Stimulated activated CD8-positive, alpha-beta memory T cell treated with anti-CD3 and anti-CD28 coated beads, Interleukin-4, amount 100 ng/mL, for 24 hours (primary cell): ENCODE results near the gene FOXF2.
A peak's percentile ranks its signal among the peaks of the same experiment; 100 is the strongest.

Experiments
- DNase-seq: peaks from one replicate; pipeline ENCODE4 v3.0.0-alpha.2; 2020; ENCODE audit warnings: low read depth

FOXF2 gene

DNA sequence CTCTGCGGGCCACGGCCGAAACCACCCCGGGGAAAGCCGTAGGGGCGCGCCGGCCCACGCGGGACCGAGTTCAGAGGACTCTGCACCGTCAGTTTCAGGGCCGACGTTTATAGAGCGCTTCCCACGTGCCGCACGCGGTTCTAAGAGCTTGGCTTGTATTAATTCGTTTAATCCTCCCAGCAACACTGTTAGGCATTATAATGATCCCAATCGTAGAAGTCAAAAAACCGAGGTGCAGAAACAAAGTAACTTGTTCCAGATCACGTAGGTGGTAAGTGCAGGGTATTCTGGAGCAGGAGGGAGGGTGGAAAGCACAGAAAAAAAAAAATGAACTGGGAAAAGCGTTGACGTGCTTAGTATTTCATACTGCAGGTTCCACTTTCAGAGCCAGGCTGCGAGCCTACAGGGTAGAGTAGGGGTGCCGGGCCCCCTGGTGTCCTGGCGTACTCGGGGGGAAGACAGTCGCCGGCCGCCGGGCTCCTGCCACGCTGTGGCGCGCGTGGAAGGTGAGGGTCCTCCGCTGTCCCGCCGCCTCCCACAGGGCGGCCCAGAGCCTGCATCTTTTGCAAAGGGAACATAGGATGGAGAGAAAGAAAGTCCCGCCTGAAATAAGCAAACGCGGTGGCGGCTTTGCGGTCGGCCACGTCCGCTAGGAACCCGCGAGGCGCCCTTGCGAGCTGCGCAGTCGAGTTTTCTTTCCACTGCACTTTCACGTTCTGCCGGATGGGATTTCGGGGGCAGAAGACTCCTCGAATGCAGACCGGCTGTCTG, 10.2 kb upstream of the FOXF2 start:
- no peak for DNase-seq

DNA sequence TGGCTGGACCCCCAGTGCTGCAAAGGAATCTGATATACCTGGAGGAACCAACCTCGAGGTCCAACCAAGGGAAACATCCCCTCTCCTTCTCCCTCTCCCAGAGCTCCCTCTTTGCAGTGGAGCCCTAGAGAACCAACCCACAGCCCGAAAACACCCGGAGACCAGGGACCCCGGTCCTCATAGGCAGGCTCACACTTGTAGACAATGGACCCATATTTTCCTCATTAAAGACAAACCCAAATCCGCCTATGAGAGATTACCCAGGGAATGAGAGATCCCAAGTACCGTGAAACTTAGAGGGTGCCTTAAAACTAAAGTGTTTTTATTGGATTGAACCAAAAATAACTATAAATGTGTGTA, 9.6 kb upstream of the FOXF2 start:
- no peak for DNase-seq

DNA sequence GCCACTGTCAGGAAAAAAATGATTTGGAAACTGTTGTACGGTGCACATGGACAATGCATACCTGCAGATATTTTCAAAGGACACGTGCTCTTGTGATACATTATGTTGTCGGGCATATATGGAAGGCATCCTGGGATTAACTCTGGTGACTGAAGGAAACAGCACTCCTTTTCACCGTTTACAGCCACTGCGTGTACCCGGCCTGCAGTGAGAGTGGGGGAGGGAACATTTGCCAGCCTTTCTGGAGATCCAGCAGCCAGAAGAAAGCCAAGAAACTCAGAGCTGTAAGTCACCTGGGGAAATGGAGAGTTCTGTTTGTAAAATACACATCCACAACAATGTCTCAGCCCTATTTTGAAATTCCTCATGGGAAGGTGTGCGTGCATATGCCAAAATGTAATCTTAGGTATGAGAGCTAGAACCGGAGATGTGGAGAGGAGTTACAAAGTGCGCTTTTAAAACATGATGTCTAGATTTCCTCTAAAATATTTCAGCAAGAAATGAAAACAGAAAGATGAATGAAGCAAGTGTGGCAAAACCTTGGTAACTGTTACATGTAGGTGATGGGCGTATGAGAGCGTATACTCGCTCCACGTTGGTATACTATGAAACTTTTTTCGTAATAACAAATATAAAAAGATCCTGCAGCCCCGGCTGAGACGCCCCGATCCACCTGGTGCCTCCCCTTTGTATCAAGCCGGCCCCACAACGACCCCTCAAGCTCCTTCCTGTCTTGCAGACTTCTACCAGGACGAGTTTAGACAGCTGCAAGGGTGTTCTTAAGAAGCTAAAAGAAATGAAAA, 8.6 kb upstream of the FOXF2 start:
- DNase-seq: no peak

DNA sequence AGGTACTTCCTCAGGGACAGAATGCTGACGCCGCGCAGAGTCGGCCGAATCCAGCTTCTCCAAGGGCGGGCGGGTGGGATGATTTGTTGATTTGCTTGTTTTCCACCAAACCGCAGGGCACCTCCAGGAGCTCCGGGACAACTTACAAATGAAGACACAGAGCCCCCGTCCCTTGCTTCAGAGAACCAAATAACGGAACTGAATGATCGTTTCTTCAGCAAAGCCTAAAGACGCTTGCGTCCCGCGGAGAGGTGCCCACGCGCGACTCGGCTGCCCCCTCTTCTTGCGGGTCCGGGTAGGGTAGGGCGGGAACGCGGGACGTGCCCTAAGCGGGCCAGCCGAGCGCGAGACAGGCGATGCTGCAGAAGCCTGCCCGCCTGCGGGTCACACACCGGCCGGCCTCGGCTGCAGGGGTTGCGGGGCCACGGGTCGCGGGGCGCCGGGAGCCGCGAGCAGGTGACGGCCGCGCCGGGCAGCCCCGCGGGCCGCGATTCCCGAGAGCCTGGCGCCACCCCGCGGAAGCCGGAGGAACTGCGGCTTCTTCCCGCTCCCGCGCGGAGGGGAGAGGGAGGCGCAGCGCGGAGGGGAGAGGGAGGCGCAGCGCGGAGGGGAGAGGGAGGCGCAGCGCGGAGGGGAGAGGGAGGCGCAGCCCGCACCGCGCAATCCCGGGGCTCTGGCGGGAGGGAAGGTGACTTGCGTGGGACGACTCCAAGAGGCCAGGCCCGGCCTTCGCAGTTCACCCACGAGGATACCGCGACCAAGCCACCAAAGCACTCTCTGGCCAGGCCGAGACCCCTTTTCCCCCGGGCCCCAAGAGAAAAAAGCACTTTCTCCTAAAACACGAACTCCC, 7.7 kb upstream of the FOXF2 start:
- DNase-seq: peak; percentile 44

GRCh38 chr6:1382331-1382882, 7.0 kb upstream of the FOXF2 start:
- DNase-seq: no peak

- no peak for DNase-seq
Measured at GRCh38 chr6:1382883-1383728, 6.3 kb upstream of the FOXF2 start.

GRCh38 chr6:1383729-1384548, 5.4 kb upstream of the FOXF2 start:
- no peak for DNase-seq

DNA sequence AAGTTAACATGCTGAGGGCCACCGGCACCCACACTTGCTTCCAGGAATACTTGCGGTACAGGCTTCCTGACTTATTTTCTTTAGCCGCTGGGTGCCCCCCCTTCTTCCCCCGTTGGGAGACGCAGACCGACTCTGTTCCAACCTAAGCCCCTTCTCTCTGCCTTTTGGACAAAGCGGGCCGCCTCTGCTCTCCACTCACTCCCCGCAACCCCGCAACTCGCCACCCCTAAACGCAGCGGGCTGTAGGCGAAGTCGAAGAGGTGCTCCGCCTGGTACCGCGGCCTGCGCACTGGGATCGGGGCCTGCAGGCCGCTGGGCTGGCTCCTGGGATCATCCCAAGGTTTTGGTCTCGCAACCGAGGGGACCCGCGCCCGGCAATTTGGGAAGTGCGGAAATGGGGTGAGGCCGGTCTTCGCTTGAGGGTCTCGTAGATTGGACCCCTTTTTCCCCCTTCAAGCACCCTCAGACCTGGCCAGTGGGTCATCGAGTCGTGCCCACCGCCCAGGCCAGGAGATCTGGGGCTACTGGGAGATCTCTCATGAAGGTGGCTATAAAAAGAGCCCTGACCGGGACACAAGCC, 4.7 kb upstream of the FOXF2 start:
- no peak for DNase-seq

DNA sequence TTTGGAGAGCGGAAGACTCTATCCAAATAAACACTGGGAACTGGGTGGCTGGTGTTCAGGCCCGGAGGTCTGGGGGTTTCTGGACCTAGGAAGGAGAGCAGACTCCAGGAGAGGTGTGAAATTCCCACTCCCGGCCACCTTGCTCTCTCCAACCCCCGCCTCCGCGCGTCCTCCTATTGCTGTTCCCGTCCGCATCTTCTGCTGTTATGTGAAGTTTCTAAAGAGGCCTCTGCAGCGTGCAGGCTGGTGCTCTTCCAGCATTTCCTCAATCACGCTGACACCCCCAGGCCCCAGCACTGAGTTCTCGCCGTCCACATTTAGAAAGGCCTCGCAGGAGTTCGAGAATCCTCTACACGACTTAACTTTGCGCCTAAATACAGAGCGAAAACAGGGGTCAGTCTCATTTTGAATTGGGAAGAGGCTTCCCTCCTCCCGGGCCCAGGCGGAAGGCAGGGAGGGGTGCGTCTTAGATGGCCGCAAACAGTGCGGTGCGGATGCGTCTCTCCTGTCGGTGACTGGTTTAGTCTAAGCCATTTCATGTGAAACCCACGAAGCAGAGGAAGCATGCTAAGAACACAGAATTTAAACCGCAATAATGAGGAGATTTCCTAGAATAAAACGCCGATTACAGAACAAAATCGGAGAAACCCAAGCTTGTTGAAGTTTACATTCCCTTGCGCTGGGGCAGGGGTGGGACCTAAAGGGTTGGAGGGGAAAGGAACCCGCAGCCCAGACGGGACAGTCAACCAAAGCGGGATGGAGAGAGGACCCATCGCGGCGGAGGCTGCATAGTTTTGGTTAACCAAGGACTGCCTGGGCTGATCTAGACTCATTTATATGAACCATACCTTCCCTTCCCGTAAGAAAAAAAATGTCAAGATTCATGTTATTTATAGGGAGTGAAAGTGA, 4.0 kb upstream of the FOXF2 start:
- no peak for DNase-seq

GRCh38 chr6:1386038-1386709, 3.2 kb upstream of the FOXF2 start:
- no peak for DNase-seq

- no peak for DNase-seq
Measured at GRCh38 chr6:1387538-1387875, 1.9 kb upstream of the FOXF2 start.

DNA sequence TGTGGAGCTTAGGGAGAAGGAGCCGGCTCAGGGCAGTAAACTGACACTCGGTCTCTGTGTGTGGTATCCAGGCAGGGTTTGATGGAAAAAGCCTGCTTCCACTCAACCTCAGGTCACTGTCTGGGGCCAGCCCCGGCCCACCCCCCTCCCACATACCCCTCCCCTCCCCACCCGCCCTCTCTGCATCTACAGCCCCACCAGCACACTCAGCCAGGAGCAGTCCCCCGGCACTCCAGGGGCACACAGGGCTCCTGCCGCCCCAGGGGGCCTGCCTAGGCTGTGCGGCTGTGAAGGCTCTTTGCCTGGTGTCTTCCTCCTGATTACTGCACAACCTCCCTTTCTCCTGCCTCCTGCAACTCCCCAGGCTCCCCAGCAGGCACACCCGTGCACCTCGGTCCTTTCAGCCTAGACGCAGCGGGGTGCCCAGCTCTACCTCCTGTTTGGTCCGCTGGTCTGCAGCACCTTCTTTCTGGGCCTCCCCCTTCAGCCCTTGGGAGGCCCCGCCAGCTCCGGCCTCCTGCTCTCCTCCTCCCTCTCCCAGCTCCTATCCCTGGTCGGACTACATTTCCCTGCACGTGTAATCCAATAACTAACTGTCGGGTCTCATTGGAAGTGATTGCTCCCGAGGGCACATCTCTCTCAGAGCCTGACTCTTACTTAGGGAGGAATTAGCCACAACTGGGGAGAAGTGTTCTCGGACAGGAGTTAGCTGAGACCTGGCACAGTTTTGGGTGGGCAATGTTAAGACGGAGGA, 1.3 kb upstream of the FOXF2 start:
- no peak for DNase-seq

DNA sequence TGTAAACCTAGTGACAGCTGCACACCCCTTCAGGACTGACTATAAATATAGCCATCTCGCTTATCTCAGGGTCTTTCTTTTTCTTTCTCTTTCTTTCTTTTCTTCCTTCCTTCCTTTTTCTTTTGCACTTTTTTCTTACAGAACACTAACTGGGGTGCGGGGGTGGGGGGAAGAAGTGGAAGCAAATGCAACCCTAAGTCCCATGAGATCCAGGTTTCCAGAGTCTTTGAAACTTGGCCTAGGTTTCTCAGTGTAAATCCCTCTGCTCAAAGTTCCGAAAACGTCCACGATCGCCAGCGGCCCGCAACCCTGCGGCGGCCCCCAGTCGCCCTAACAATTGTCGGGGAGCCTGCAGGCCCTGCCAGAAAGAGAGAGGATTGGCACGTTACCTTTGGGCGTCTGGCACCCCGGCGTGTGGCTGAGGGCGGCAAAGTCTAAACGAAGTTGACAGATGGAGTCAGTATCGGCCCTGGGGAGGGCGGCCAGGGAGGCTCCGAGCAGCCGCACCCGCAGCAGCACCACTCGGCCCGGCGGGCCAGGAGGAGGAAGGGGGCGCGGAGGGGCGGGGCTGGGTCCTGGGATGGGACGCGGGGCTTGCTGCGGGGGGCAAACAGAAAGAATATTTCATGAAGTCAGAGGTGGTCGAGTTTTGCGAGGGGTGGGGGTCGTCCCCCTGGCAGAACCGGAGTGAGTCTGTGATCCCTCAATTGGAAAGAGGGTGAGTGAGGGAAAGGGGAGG, 577 bp upstream of the FOXF2 start:
- no peak for DNase-seq

- no peak for DNase-seq
Measured at GRCh38 chr6:1390133-1390945, 963 bp downstream of the FOXF2 start.

DNA sequence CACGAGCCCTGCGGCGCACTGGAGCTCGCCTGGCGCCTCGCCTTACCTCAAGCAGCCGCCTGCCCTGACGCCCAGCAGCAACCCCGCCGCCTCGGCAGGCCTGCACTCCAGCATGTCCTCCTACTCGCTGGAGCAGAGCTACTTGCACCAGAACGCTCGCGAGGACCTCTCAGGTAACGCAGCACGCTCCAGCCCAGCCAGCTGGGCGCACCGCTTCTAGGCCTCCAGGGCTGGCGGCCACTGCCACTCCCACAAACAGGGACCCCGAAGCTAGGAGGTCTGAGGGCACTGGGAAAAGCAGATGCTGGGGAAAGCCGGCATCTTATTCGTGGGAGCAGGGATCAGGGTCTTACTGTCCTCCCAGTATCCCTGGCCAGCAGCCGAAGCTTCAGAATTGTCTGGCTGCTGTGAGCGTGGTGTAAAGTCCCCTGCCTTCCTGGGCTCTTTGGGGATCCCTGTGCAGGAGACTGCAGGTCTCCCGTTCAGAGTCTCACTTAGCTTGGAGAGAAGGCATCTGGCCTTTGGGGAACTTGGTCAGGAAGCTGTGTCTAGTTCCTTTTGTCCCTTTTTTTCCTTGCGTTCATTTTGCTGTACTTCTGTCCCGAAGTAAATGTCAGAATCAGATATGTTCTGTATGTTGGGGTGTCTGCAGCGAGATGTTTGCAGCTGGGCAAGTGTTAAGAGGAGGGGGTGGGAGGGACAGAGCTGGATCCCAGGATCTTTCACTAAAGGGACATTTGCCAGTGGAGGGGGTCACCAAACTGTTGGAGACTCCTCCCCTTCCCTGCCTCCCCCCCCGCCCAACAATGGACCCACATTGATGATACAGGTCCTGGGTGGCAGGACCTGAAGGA, 1.8 kb downstream of the FOXF2 start:
- DNase-seq: no peak
